Daoy (cell line): Measurements from ENCODE around the gene MED12. TPM values are rescaled to one million over a fixed set of nuclear protein-coding genes. Genes with fewer than 3 reads are reported as not detected.

Experiments used
- DNase-seq: peaks from one replicate; pipeline ENCODE4 v3.0.0-alpha.2; 2015; ENCODE audit warnings: low read depth
- total RNA-seq: library from RNA; depleted of rRNA; stranded (reverse); fragments of >200 nt; shearing (Covaris generic); gene quantifications from 2 replicates; pipeline ENCODE4 v1.2.3, GENCODE V29; 2014; rRNA removed

MED12 gene
- total RNA-seq, result 14.7 and 17.7 TPM in 2 replicates

DNA sequence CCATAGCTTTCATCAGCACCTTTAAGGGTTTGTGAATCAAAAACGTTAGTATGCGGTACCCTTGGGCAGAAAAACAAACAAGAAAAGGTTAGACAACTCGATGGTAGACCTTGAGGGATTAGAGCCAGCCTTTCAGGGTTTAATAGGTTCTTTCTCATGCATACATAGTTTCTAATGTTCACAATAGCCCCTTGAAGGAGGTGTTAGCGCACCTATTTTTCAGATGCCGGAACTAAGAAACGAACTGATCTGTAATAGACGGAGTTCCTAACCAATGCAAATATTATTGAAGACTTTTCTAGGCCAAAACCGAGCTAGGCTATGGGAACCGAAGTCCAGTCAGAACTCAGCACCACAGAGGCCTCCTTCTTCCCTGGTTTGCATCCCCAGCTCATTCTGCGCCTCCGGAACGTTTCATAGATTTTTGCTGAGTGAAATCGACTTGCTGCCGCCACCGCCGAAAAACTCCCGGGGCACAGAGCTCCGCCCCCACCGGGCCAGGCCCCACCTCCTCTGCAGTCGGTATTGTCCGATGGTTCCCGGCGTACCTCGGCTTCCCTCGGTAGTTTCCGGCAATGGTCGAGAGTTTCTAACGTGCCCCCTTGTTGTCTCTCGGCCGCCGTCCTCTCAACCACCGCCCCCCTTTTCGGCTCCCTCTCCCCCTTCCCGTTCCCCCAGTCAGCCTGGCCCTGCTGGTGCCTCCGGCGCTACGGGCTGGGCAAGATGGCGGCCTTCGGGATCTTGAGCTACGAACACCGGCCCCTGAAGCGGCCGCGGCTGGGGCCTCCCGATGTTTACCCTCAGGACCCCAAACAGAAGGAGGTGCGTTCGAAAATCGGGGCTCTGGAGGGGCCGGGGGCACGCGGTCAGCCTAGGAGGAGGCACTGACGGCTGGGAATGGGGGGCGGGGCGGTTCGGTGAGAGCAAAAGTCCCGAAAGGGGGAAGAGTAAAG lies at the start of gene MED12:
TSS of gene MED12 (plus strand) at position 565 of the 953 bp plus-strand sequence. CDS start at position 724, 159 bp downstream.
- DNase-seq, result peak; percentile 80

- no peak for DNase-seq
Measured at GRCh38 chrX:71070531-71070930, 47.9 kb upstream of the MED12 start.

DNA sequence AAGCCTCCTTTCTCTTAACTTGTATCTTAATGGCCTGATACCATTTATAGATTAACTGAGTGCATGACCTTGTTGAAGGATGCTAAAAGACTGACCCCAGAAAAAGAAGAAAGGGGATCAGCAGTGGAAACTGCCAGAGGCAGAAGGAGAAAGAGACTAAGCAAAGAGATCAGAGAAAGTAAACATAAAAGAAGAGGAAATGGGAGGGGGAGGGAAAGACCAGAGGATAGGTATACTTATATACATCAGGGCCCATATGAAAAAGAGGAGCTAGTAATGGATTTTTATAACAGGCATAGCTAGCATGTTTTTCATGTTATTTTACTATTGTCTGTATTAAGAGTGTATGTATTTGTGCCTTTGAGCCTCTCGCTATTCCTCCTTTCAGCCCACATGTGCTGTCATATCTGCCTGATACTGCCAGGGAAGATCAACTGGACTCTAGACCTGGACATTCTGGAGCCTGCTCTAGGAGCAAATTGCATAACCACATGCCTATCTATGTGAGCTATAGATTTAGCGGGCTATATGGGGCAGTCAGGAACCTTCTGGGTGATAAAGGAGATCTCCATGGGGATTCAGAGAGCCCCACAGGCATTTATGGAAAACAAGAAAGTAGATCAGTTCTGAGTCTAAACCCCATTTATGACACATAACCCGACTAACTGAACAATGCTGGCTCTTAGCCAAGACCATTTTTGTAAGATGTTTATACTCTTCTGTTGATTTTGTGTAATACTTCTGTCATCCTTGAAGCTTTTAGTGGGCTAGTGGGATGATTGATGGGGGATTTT lies 36.9 kb upstream of the MED12 start:
- peak; percentile 30 for DNase-seq

DNA sequence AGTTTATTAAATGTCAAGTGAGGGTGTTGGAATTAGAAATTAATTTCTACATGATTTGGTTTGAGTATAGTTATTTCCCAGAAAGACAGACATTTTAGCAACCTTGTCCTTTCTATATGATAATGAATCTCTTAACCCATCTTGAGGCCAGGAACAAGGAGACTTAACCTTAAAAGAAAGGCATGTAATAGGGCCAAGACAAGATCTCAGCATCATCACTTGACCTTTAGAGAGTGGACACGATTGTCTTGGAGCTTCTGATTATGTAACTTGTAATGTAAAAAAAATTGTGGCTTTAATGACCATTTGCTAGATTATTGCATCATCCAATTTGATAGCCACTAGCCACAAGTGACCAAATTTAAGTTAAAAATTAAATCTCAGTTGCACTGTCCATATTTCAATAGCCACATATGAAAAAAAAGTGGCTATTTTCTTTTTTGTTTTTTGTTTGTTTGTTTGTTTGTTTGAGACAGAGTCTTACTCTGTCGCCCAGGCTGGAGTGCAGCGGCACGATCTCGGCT lies 36.2 kb upstream of the MED12 start:
- DNase-seq, result no peak

DNA sequence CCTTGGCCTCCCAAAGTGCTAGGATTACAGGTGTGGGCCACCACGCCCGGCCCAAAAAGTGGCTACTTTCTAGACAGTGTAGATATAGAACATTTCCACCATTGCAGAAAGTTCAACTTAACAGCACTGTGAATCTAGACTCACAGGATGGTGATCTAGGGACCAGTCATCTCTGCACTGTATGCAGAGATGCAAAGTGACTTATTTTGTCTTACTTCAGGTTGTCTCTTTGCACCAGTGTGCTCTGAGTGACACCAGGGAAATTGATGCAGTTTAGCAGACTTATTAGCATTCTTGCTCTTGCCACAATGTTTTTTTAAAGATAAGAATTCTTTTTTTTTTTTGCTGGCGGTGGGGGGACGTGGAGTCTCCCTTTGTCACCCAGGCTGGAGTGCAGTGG lies 35.6 kb upstream of the MED12 start:
- DNase-seq, result no peak

DNA sequence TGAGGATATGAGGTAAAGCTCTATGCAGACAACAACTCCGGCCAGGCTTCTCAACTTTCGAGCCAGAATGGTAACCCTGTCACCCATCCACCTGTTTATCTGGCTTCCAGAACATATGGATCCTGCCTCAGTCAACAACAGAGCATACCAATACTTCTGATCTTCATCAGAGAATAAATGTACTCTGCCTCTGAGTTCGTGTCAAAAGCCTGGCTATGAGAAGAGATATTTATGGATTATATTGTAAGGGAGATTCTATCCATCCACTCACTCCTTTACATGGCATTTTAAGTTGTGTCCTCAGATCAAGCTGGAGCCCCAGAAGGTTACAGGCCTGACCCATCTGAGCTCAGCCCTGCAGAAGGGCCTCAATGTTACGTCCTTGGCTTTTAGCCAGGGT lies 32.5 kb upstream of the MED12 start:
- no peak for DNase-seq

DNA sequence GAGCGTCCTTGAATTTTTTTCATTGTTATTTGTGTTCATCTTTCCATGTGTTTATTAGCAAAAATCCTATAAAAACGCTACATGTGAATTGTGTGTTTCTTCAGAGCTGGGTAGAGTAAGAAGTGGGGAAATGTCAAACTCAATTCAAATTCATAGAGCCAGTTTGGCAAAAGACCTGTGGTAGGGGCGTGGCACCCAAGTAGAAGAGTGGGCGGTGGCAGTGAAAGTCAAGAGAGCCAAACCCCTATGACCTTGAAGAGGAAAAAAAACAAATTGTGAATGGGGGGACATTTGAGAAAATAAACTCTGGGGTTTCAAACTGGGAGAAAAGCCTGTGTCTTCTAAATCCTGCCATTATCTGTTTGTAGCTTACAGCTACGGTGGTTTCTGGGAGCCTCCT lies 27.1 kb upstream of the MED12 start:
- no peak for DNase-seq

GRCh38 chrX:71095033-71095432 lies 23.4 kb upstream of the MED12 start:
- no peak for DNase-seq

- DNase-seq, result peak; percentile 89
Measured at GRCh38 chrX:71095555-71095980, 22.8 kb upstream of the MED12 start, which contains the start of gene FOXO4. TSS of gene FOXO4 (plus strand) at chrX:71095851. CDS start at chrX:71096529, 678 bp downstream.

GRCh38 chrX:71095981-71096759 lies 22.2 kb upstream of the MED12 start:
- DNase-seq, result peak; percentile 42

DNA sequence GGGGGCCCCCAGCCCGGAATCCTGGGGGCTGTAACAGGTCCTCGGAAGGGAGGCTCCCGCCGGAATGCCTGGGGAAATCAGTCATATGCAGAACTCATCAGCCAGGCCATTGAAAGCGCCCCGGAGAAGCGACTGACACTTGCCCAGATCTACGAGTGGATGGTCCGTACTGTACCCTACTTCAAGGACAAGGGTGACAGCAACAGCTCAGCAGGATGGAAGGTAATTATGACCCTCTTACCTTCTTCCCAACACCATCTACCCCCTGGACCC lies 21.7 kb upstream of the MED12 start:
- DNase-seq, result no peak

DNA sequence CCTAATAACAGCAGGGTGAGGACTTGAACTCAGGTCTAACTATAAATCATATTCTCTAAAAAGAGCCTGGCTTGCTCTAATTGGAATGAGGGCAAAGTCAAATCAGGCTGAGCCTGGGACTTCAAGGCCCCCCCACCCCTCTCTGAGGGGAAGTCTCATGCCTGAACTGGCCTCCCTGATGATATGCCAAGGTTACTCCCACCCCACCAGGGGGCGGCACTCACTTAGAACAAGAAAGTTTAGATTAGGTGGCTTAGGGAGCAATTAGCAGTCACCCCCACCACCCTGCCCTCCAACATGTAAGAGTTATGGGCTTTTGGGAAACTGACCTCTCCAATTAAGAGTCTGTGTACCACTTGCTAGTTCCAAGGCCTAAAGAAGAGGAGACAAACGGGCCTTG lies 20.1 kb upstream of the MED12 start:
- DNase-seq, result peak; percentile 19

- no peak for DNase-seq
Measured at GRCh38 chrX:71098951-71099506, 19.4 kb upstream of the MED12 start.

DNA sequence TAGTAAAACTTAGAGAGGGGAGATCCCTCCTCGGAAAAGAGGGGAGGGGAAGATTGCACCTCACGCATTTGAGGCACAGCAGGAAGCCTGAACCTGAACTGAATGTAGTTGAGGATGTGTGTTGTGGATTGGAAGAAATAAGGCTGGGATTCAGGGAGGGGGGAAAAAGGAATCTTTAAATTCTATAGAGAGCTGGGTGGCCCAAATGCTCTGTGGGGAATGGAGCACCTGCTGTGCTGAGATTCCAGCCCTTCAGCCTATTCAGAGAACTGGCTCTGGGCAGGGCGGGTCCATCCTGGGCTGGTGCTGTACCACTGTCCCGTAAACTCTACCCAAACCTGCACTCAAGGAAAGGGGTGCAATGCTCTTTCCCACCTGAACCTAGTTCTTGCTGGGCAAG lies 18.7 kb upstream of the MED12 start:
- DNase-seq, result no peak

- DNase-seq, result no peak
Measured at GRCh38 chrX:71100581-71101505, 17.6 kb upstream of the MED12 start.

DNA sequence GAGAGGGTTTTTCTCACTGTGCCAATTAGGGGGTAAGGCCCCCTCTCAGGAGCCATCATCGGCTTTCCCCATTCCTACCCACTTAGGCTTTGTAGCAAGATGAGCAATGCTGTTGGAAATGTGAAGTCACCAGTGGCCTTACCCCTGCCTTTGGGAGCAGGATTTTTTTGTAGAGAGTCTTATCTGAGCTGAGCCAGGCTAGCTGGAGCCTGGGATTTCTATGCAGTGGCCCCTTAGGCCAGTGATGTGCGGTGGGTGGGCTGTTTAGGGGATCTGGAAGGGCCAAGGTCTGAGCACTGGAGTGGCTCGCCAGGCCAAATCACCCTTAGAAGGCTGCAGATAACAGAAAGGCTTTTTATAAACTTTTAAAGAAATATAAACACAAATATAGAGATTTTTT lies 16.1 kb upstream of the MED12 start:
- DNase-seq, result no peak

GRCh38 chrX:71103110-71103983 lies 15.0 kb upstream of the MED12 start:
- DNase-seq, result no peak

DNA sequence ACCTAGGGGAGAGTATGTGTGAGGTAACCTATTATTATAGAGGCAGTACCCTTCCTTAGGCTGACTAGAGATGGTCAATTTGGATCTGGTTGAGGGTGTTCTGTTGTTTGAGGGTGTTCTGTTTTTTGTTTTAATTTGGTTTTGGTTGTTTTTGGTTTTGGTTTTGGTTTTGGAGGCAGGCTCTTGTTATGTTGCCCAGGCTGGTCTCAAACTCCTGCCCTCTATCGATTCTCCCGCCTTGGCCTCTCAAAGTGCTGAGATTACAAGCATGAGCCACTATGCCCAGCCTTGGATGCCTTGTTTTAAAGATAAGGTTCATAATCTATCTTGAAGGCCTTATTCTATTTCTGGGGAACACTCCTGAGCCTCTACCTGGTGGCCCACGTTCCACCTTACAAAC lies 12.8 kb upstream of the MED12 start:
- DNase-seq, result no peak

DNA sequence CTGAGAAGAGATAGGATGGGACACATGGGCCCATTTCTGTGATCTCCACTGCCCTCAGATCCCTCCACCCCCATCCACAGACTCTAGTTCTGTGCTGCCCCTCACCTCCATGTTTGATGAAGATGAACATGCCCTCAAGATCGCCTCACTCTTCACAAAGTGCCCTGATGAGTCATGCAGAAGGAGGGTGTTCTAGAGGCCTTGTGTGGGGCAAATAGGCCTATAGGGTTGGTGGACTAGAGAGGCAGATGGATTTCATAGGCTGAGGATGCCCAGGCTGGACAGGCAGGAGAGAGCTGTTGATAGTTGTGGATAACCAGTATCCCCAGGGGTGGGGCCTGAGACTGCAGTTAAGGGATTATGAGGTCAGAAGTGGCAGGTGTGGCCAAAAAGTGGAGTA lies 12.0 kb upstream of the MED12 start, which contains the start of gene CXorf65:
TSS of gene CXorf65 (minus strand) at position 314 of the 400 bp plus-strand sequence. CDS start at position 130, 184 bp downstream.
- no peak for DNase-seq
